Measurements from ENCODE around the gene CD40LG. TPM values are rescaled to one million over a fixed set of nuclear protein-coding genes. Genes with fewer than 3 reads are reported as not detected.
A peak's percentile ranks its signal among the peaks of the same experiment; 100 is the strongest.

Gene CD40LG
- total RNA-seq, 1 donor from 2014 or later: not detected

DNA sequence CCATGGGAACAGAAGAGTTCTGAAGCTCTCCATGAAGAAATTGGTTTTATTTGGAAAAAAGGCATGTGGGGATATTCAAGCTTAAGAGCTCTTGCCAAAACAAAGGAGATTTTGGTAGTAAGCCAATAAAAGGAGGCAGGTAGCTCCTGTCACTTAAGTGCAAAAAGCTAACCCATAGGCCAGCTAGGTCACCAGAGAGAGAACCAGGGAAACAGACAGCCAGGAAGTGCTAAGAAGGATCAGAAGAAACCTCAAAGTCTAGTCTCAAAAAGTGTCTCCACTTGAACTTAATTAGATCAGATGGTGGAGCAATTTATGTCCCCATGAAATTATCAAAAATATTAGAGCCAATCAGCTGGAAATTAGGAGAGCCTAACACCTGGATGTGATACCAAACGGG is 49.2 kb downstream of the CD40LG start:
- DNase-seq (ENCODE audit: low read depth): no peak

DNA sequence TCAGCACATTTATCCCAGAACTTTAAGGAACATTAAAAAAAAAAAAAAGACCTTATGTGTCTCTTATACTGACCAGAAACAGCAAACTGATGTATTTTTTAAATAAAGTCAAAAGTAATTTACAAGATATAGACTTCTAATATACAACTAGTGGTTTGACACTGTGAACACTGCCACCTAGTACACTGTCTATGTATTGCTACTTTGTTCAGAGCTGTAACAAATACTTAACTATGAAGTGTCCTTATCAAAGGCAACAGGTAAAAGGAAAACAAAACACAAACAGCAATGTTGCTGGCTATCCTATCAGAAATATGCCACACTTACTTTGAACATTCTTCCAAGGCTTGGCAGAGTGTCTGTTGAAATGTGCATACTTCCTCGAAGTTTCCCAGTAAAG is 60.4 kb downstream of the CD40LG start:
- peak; percentile 18 for DNase-seq (ENCODE audit: low read depth)

Other genes with a start within 250 kb of the CD40LG start
- gene BRS3, start 160.2 kb upstream of the CD40LG start, total RNA-seq: 0.05 TPM in 1 of 2 replicates, not detected in the other
- gene HTATSF1, start 150.6 kb upstream of the CD40LG start, total RNA-seq: 20.5 and 65.0 TPM in 2 replicates
- 3.3 TPM in 1 of 2 replicates, not detected in the other for gene VGLL1, start 115.9 kb upstream of the CD40LG start, total RNA-seq
- gene ARHGEF6, start 132.8 kb downstream of the CD40LG start, total RNA-seq: 1.4 and 6.9 TPM in 2 replicates
- gene RBMX, start 232.6 kb downstream of the CD40LG start, total RNA-seq: 193 and 202 TPM in 2 replicates